ENCODE measurements around the gene RND1. TPM values are rescaled to one million over a fixed set of nuclear protein-coding genes. Genes with fewer than 3 reads are reported as not detected.

Gene RND1
- total and polyA plus RNA-seq, 7 donors = 0.36 to 16.2 (median 5.2) TPM; not detected in 2

DNA sequence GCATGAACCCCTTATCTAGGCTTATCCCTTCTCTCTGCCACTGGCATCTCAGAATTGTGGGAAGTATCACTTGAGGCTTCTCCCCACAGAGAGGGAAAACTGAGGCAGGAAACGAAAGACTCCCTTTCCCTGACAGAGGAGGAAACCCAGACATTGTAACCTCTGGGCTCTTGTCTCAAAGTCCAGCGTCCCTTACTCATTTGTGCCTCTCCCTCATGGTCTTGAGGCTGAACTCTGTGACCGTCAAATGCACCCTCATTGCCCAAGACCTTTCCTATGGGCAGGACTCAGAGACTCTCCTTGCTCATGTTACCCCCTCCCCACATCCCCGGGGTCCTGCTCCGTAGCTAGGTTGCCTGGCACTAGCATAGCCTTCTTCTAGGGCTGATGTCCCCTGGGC, 43.5 kb downstream of the RND1 start:
- no peaks in the 10 kb centered on the region for H3K27me3 ChIP-seq
- DNase-seq = no peak
- TF ChIP-seq POLR2A (IDR thresholded peaks at IDR 0.05) (no peak), POLR2AphosphoS5 (IDR thresholded peaks at IDR 0.05) (no peak), EP300 (IDR thresholded peaks at IDR 0.05) (no peak)
- TF ChIP-seq, protein P1, sequence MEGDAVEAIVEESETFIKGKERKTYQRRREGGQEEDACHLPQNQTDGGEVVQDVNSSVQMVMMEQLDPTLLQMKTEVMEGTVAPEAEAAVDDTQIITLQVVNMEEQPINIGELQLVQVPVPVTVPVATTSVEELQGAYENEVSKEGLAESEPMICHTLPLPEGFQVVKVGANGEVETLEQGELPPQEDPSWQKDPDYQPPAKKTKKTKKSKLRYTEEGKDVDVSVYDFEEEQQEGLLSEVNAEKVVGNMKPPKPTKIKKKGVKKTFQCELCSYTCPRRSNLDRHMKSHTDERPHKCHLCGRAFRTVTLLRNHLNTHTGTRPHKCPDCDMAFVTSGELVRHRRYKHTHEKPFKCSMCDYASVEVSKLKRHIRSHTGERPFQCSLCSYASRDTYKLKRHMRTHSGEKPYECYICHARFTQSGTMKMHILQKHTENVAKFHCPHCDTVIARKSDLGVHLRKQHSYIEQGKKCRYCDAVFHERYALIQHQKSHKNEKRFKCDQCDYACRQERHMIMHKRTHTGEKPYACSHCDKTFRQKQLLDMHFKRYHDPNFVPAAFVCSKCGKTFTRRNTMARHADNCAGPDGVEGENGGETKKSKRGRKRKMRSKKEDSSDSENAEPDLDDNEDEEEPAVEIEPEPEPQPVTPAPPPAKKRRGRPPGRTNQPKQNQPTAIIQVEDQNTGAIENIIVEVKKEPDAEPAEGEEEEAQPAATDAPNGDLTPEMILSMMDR (IDR thresholded peaks at IDR 0.05) = no peak
- H3K27ac ChIP-seq = no peak overlapping the region
- peaks cover 0 to 20% (median 16%) of the 10 kb centered on the region in 4 donors for H3K4me1 ChIP-seq
- H3K9me3 ChIP-seq = no peaks in the 10 kb centered on the region
- WGBS, 2 donors = 43 to 82% methylated on average over 5 of the region's 5 CpGs
- intact Hi-C loops (cut with DNase I) = no loop called here
- H3K36me3 ChIP-seq = peaks cover 0 to 23% (median 9%) of the 10 kb centered on the region in 4 donors
- H3K4me3 ChIP-seq = no peak overlapping the region

DNA sequence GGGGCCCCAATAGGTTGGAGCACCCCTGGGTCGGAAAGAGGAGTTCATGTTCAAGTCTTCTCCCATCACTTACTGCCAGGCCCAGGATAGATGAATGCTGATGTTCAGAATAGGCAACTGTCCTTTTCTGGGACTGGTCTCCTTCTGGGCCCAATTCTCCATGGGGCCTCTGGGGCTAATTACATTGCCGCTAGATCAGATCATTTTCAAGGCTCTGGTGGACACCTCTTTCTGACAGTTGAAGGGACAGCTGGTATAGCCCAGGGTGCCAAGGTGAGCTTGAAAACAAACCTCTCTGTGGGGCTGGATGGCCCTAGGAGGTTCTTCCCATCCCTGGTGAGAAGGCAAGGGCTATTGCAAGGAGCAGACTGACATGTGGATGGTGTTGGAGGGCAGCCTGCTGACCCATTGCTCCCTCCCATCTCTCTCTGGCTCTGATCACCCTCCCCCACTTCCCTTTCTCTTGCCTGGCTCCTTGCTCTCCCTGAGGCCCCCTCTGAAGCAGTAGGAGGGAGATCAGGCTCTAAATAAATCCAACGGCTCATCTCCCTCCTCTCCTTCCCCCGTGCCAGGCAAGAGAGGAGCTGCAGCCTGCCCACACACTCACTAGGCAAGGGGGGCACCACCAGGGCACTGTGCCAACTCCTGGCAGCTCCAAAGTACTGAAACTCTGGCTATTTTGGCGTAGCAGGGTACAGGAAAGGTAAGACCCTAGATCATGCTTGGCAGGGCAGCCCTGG, 45.5 kb downstream of the RND1 start:
- Histone ChIP-seq H3K27ac (no peak overlapping the region), H3K4me3 (no peak overlapping the region), H3K4me1 (peaks cover 0 to 33% (median 28%) of the 10 kb centered on the region in 4 donors), H3K27me3 (no peaks in the 10 kb centered on the region), H3K9me3 (no peaks in the 10 kb centered on the region), H3K36me3 (peaks cover 0 to 11% (median 6%) of the 10 kb centered on the region in 4 donors)
- no peak for DNase-seq
- intact Hi-C loops (cut with DNase I) = loop anchor here (10.0 kb wide), 1 partner anchor 605 kb away; no protein-coding TSS in a partner anchor
- TF ChIP-seq POLR2AphosphoS5 (IDR thresholded peaks at IDR 0.05) (no peak), POLR2A (IDR thresholded peaks at IDR 0.05) (no peak), EP300 (IDR thresholded peaks at IDR 0.05) (no peak)
- TF ChIP-seq, protein P1 (IDR thresholded peaks at IDR 0.05) = no peak
- WGBS, 2 donors = 71 to 88% methylated on average over 5 of the region's 5 CpGs

DNA sequence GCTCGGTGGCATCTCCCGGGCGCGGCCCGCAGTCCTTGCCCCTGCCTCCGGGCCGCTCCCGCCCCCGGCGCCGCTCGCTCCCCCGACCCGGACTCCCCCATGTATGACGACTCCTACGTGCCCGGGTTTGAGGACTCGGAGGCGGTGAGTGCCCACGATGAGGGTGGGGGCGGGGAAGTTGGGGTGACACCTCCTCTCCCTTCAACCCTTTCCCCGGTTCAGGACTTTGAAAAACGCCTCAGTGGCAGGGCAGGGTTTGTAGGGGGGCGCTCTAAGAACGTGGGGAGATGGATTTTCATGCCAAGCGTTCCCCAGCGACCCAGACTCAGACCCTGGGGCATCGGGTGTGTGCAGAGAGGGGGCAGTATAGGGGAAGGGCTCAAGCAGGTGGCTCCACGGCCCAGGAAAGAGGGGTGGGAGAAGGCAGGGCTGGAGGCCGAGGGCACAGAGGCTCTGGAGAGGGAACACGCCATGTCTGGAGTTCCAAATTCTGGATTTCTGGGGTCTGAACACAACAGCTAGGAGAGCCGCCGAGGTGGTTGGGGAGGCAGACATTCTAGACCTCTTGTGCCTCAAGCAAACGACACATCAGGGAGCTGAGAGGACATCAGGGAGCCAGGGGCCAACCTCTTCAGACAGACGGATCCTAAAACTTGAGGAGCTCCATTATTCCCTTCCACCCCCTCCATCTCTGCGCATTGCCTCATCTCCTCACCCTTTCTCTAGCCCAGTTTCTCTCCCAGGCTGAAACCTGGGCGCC, 46.7 kb downstream of the RND1 start:
- Histone ChIP-seq H3K9me3 (no peaks in the 10 kb centered on the region), H3K27ac (peak overlapping the region; percentile 62 to 68 (median 66)), H3K27me3 (no peaks in the 10 kb centered on the region), H3K4me1 (peaks cover 0 to 37% (median 32%) of the 10 kb centered on the region in 4 donors), H3K4me3 (peak overlapping the region; percentile 58 to 80 (median 77)), H3K36me3 (peaks cover 0 to 7% (median 0%) of the 10 kb centered on the region in 4 donors)
- TF ChIP-seq, protein P1 (IDR thresholded peaks at IDR 0.05) = no peak
- no peak for TF ChIP-seq POLR2A (IDR thresholded peaks at IDR 0.05)
- TF ChIP-seq POLR2AphosphoS5 (IDR thresholded peaks at IDR 0.05) = no peak
- TF ChIP-seq EP300 (IDR thresholded peaks at IDR 0.05) = no peak
- no peak for DNase-seq
- 20% methylated on average over 37 of the region's 37 CpGs for WGBS, 2 donors
- intact Hi-C loops (cut with DNase I) = loop anchor here (10.0 kb wide), 1 partner anchor 604 kb away; no protein-coding TSS in a partner anchor

DNA sequence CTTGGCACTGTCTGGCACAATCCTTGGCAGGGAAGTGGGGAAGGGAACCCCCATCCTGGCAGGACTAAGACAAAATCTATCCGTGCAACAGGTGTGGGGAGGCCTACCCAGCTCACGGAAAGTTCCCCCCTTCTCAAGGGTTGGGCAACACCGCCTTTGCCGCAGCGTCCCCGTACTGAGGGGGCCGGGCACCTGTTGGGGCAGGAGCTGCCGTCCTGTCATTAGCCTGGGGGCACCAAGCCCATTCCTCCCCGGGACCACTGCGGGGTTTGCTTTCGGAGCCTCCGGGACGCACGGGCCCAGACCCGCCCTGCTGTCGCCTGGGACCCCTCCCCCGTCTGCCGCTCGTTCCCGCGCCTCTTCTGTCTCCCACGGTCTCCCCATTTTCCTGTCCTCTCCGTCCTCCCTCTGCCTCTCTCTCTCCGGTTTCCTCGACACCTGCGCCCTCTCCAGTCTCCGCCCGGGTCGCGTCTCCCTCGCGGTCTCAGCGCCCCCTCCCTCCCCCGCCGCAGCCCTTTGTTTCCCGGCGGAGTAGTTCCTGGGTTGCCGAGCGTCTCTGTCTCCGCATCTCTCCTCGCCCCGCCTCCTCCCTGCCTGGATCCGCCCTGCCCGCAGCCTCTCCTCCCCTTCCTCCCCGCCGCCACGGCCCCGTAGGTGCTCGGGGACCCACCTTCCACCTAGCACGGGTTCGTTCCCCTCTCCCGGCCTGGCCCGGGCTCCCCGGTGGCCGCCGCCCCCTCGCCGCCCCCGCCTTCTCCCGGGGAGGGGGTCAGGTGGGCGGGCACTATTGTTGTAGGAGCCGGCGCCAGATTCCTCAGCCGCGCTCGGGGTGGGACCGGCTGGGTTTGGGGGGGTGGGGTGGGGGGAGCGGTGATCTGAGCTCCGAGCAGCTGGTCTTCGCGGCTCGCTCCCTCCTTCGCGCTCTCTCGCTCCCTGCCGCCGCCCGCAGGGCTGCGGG, 47.5 kb downstream of the RND1 start, which contains the start of gene CACNB3:
Gene CACNB3, plus strand, starts transcription at position 624 of the 958 bp plus-strand sequence. CDS start 434 bp downstream, outside the sequence.
- 1% methylated on average over 79 of the region's 79 CpGs for WGBS, 2 donors
- intact Hi-C loops (cut with DNase I) = loop anchor here (10.0 kb wide), 1 partner anchor 603 kb away; no protein-coding TSS in a partner anchor
- no peaks in the 10 kb centered on the region for H3K36me3 ChIP-seq
- no peaks in the 10 kb centered on the region for H3K9me3 ChIP-seq
- peak; percentile 88 for DNase-seq
- H3K27me3 ChIP-seq = no peaks in the 10 kb centered on the region
- TF ChIP-seq, protein P1 (IDR thresholded peaks at IDR 0.05) = no peak
- TF ChIP-seq POLR2AphosphoS5 (IDR thresholded peaks at IDR 0.05) = peak in 3 of 4 donors; percentile 8 to 38 (median 20)
- peak within 1 kb of the TSS; percentile 58 to 80 (median 77) for H3K4me3 ChIP-seq
- peaks cover 0 to 44% (median 39%) of the 10 kb centered on the region in 4 donors for H3K4me1 ChIP-seq
- peak within 1 kb of the TSS; percentile 62 to 68 (median 66) for H3K27ac ChIP-seq
